ENCODE results near the gene TGFA.

The TGFA gene

GRCh38 chr2:70412294-70413070, 141.1 kb downstream of the TGFA start:
- no peak for DNase-seq

GRCh38 chr2:70411483-70412125, 142.0 kb downstream of the TGFA start:
- no peak for DNase-seq

- no peak for DNase-seq
Measured at GRCh38 chr2:70403267-70404053, 150.2 kb downstream of the TGFA start.

- DNase-seq = no peak
Measured at GRCh38 chr2:70400539-70400938, 153.1 kb downstream of the TGFA start.

- DNase-seq = no peak
Measured at GRCh38 chr2:70399046-70399445, 154.6 kb downstream of the TGFA start.

Measured in activated CD4-positive, alpha-beta T cell treated with anti-CD3 and anti-CD28 coated beads, Interleukin-2, Interleukin-6, amounts not matched to agents 100 ng/mL and 50 ng/mL, durations not matched to agents 16 hours and 8 hours (primary cell).